ENCODE data around the gene ANKRD28. TPM values are rescaled to one million over a fixed set of nuclear protein-coding genes. Genes with fewer than 3 reads are reported as not detected.

The ANKRD28 gene
- total and polyA plus RNA-seq, 2 of the 13 experiments (the other 11 are each of a cell fraction or from before 2014, with no cell fraction given) = 21.0 to 28.9 TPM

GRCh38 chr3:15768421-15769255 is 29.1 kb downstream of the ANKRD28 start (continued):
- TF ChIP-seq, protein P1, sequence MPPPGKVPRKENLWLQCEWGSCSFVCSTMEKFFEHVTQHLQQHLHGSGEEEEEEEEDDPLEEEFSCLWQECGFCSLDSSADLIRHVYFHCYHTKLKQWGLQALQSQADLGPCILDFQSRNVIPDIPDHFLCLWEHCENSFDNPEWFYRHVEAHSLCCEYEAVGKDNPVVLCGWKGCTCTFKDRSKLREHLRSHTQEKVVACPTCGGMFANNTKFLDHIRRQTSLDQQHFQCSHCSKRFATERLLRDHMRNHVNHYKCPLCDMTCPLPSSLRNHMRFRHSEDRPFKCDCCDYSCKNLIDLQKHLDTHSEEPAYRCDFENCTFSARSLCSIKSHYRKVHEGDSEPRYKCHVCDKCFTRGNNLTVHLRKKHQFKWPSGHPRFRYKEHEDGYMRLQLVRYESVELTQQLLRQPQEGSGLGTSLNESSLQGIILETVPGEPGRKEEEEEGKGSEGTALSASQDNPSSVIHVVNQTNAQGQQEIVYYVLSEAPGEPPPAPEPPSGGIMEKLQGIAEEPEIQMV (CRISPR knock-in tag; IDR thresholded peaks at IDR 0.05; ENCODE audit: low read depth) = no peak
- TF ChIP-seq AGO2 (optimal IDR thresholded peaks at IDR 0.05; ENCODE audit: low read depth, low read length) (no peak), ARHGAP35 (CRISPR knock-in tag; IDR thresholded peaks at IDR 0.05; ENCODE audit: borderline replicate concordance) (no peak), SIN3B (IDR thresholded peaks at IDR 0.05; ENCODE audit: low read length) (no peak), TBP (CRISPR knock-in tag; IDR thresholded peaks at IDR 0.05) (no peak), HCFC1 (IDR thresholded peaks at IDR 0.05; ENCODE audit: low read depth, low read length) (no peak), CEBPB (IDR thresholded peaks at IDR 0.05; ENCODE audit: borderline replicate concordance, low read depth, low read length) (peak; percentile 86), ARID4A (CRISPR knock-in tag; IDR thresholded peaks at IDR 0.05; ENCODE audit: borderline replicate concordance) (no peak), ZNF296 (CRISPR knock-in tag; conservative IDR thresholded peaks at IDR 0.05) (no peak), ZNF318 (CRISPR knock-in tag; IDR thresholded peaks at IDR 0.05) (no peak), PITX1 (CRISPR knock-in tag; IDR thresholded peaks at IDR 0.05) (no peak), ZNF780A (CRISPR knock-in tag; IDR thresholded peaks at IDR 0.05) (no peak), GZF1 (CRISPR knock-in tag; IDR thresholded peaks at IDR 0.05) (no peak), ZNF547 (CRISPR knock-in tag; IDR thresholded peaks at IDR 0.05) (no peak), SIN3A (IDR thresholded peaks at IDR 0.05; ENCODE audit: borderline replicate concordance, low read depth, low read length) (no peak)

All from HepG2 (cell line).